ENCODE results near the gene DNMT3A.
A peak's percentile ranks its signal among the peaks of the same experiment; 100 is the strongest.
"Not testable (repeated sequence)": the region's sequence is repeated elsewhere in the genome, so short reads cannot be mapped to it uniquely, and the experiment has no call there.

DNMT3A gene

GRCh38 chr2:25279091-25279651 is 62.6 kb downstream of the DNMT3A start:
- DNase-seq, result no peak

GRCh38 chr2:25276569-25277465 is 64.9 kb downstream of the DNMT3A start:
- peak; percentile 52 to 68 (median 63) for DNase-seq

DNA sequence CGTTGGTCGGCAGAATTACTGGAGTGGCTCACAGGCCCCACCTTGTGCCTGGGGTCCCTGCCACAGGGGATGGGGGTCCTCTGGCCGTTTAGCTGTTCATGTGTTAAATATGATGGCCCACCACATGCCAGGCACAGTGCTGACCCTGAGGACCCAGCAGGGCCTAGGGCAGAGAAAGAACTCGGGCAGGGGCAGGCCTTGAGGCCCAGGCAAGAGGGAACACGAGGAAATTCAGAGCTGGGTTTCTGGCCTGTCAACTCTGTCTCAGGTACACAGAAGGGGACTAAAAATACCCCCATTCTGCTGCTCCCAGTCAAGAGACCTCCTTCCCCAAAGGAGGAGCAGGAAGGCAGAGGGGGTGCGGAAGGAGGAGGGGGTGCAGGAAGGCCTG is 66.2 kb downstream of the DNMT3A start:
- DNase-seq, result no peak

- no peak for DNase-seq
Observed at GRCh38 chr2:25274868-25275574, 66.7 kb downstream of the DNMT3A start.

DNA sequence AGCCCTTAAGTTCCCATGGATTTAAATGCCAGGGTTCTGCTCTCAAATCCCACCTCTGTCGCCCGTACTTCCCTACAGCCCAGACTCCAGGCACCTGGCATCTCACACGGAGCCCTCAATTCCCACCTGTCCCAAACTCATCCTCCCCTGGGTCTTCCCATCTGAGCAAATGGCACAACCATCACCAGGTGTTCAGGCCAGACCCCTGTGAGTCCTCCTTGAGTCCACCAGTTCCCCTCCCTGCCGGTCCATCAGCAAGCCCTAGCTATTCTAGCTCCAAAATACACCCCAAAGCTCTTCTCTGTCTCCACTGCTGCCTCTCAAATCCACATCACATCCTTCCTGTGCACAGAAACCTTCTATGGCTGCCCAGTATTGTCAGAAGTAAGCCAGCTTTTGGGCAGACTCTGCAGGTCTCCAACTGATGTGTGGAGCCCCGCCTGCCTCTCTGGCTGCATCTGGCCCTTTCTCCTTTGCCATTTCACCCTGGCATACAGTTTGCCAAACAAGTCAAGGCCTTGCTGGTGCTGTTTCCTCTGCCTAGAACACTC is 67.7 kb downstream of the DNMT3A start:
- DNase-seq, result no peak

DNA sequence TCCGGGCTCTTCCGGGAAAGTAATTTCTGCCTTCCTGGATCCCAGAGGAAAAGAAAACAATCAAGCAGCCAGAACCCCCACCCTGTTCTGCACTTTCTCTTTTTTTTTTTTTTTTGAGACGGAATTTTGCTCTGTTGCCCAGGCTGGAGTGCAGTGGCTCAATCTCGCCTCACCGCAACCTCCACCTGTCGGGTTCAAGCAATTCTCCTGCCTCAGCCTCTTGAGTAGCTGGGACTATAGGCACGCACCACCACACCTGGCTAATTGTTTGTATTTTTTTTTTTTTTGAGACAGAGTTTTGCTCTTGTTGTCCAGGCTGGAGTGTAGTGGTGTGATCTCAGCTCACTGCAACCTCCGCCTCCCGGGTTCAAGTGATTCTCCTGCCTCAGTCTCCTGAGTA is 69.0 kb downstream of the DNMT3A start:
- not testable (repeated sequence) for DNase-seq

- no peak for DNase-seq
Observed at GRCh38 chr2:25270061-25270460, 71.7 kb downstream of the DNMT3A start.

- no peak for DNase-seq
Observed at GRCh38 chr2:25269233-25269632, 72.5 kb downstream of the DNMT3A start.

- no peak for DNase-seq
Observed at GRCh38 chr2:25268139-25268538, 73.6 kb downstream of the DNMT3A start.

DNA sequence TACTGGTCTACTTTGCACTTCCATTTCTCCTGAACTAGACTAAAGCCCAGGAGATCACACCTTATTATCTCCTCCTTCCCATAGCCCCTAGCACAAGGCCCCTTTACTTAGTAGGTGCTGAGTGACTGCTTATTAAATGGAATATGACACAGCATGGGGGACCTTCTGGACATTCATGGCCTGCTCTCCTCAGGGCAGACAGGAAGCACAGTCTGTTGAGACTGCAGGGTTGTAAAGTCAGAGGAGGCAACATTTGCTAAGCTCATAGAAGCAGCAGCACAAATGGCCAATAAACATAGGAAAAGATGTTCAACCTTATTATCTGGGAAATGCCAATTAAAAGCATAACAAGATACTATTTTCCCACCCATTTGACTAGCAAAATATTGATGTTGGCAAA is 75.3 kb downstream of the DNMT3A start:
- DNase-seq, result no peak

DNA sequence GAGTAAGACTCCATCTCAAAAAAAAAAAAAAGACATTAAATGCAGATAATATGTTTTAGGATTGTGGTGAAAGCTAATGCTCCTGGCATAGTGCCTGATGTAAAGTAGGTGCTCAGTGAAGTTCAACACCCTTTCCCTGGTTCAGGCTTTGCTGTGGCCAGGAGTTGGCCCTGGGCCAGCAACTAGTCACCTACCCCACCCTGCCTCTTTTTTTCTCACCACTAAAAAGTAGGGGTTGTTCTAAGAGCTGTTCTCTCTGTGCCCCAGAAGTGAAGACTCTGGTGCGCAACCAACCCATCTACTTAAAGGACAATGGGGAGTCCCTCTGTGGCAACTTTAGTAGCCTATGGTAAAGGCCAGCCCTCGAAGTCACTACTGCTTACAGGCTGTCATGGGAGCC is 75.9 kb downstream of the DNMT3A start:
- DNase-seq, result no peak

DNA sequence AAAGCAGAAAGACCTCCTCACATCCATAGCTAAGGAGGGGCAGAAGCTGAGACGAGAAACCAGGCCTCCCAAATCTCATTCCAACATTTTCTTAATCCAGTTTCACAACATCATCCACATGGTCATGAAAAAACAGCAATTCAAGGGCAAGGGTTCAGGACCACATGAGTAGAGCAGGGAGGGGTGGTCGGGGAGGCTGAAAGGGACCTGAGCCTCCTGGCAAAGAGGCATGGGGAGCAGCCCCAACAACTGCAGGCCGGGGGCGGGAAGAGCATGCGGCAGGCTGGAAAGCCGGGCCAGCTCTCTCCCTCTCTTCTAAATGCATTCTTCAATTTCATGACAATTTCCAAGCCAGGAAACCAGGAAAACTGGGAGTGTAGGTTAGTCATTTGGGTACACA is 76.7 kb downstream of the DNMT3A start:
- no peak for DNase-seq

DNA sequence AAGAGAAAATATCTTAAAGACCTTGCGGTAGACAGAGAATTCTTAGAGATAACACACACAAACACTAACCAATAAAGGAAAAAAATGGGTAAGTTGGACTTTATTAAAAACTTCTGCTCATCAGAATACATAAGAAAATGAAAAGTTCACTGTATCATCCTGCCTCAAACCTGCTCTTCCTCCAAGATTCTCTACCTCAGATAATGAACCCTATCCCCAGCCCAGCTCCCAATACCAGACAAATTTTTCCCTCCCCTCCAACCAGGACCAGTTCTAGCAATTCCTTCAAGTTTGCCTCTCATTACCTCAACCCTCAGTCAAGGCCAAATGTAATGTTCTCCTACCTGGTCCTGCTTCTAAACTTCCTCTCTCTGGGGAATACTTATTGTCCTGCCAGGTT is 79.4 kb downstream of the DNMT3A start:
- DNase-seq, result no peak

DNA sequence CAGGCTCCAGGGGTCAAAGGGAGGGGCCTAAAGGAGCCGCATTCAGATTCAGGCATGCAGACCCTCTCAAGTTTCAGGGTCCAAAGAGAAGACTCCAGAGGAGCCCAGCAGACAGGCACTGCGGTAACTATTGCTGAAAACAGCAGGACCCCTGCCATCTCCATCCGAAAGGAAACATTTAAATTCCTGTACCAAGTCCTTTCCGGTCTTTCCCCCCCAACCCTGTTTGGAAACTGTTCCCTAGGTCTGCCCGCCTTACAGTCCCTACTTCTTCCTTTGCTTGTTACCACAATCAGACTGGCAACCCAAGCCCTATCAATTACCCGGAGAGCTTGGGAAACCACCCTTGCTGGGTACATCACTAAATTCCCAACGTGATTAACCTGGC is 82.0 kb downstream of the DNMT3A start:
- DNase-seq, result no peak

GRCh38 chr2:25258847-25259736 is 82.6 kb downstream of the DNMT3A start:
- no peak for DNase-seq

DNA sequence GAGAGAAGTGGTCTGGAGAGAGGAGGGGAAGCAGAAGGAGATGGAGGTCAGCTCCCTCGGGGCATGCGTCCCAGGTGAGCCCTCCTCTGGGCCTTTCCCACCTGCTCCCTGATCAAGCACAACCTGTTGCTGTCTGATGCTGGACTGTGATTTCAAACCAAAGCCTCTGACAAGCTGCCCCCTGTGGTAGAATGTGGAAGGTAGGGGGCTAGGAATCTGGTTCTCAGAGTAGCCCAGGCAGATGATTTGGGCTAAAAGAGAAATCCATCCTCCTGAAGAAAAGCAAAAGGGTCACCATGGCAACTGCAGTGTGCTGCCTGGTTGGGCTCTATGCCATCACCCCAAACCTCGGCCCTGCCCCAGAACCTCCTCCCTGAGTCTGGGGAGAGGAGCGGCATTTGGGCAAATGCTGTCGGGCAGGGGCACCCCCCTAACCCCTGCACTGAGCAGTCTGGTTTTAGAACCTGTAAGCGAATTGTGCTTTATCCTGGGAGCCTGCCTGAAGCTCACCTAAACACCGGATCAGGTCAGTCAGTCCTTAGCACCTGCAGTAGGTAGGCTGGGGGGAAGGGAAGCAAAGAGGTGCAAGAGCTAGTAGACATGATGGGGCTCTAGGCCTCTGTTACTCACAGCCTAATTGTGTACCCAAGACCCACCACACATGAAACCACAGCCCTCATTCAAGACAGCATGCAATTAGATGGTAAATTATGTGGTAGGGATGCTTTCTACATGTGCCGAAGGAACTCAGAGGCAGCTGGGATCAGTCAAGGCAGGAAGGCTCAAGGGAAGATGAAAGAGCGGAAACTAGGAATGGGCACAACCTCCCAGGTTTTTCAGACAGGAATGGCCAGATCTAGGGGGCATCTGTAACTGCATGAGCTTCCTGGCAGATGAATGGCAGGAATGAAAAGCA is 83.5 kb downstream of the DNMT3A start:
- no peak for DNase-seq

DNA sequence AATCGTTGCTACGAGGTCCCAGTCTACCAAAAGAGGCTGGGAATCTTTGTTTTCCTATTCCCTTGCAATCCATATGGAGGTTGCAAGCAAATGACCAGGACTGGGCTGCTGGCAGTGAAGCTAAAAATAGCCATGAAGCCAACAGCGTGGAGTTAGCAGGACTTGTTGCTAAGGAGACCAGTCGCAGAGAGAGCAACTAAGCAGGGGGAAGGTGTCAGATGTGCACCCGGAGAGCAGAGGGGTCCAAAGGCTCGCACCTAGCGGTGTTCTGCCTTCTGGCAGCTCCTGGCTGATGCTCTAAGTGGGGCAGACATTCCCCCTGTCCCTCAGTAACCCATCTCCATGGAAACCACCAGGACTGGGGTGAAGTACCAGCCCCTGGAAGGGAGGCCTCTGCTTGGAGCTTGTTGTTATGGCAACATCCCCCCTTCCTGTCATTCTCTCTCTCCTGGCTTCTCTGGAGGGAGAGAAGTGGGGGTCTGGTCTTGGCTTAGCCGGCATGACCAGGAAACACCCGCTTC is 84.6 kb downstream of the DNMT3A start:
- no peak for DNase-seq

GRCh38 chr2:25256488-25256875 is 85.2 kb downstream of the DNMT3A start:
- no peak for DNase-seq

DNA sequence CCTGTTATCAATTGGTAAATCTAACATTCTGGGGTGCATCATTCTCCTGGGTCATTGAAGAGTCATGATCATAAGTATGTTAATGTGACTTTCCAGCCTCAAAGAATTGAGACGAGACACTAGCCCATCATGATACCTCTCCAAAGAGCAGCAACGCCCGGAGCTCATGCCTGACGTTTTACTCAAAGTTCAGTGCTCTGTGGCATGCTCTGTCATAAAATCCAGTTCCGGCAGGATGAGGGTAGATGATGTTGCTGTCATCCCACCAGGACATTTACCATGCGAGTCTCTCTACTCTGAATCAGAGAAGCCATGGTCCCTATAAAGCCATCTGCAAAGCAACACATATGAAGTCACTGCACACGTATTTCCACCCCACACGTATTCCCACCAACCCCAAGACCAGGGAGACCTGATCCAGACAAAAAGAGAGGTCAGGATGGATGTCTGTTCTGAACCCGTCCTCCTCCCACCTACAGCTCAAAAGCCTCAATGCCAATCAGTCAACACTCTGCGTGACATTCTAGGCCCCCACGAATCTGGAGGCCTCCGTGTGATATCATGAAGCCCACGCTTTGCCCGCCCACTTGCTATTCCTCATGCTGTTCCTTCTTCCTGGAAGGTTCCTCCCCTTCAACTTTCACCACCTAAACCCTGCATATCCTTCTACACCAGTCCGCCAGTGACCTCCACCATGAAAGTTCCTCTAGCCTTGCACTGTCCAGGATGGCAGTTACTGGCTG is 85.8 kb downstream of the DNMT3A start:
- no peak for DNase-seq

DNA sequence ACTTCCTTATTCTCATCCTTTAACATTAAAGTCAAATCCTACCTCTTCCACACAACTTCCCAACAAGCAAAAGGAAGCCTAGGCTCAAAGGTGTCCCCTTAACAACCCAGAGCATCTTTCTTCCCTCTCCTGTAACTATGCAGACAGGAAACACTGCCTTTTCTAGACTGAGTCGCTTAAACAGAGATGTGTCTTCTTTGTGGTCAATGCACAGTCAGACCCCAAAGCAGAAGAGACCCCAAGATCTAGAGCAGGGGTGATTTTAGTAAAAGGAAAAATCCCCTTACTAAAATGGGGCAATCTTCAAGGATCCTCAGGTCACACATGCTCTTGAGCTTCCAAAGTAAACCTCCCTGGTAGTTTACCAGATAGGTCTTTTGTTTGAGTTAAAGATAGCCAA is 86.8 kb downstream of the DNMT3A start:
- DNase-seq, result no peak
